K562 (cell line): ENCODE results near the gene DMAC2L.

Source experiments
- CBX8 ChIP-seq: fragments of 200-600 bp; sonication (generic); IDR thresholded peaks from 2 replicates; pipeline ENCODE4 v1.6.1; 2012; ENCODE audit warnings: borderline replicate concordance, mixed run types, low read depth, mild to moderate bottlenecking, moderate library complexity, mixed read lengths, low read length, control low read depth, inconsistent platforms; ENCODE audit not compliant: poor library complexity, severe bottlenecking; ENCODE audit errors: extremely low read depth
- HCFC1 ChIP-seq: IDR thresholded peaks from 2 replicates; pipeline ENCODE4 v1.6.1; 2012; ENCODE audit warnings: low read depth, low read length, improper control_type of control experiment
- JUN ChIP-seq, 2 experiments: sonication (generic) in 1 of 2; formaldehyde crosslinking in 1 of 2; IDR thresholded peaks; 2 replicates each; pipeline versions ENCODE4 v1.6.1 to v1.8.0; 2012 to 2022; ENCODE audit warnings: borderline replicate concordance in 2 of 2, mild to moderate bottlenecking in 2 of 2, improper control_type of control experiment in 1 of 2, low read depth in 1 of 2, low read length in 1 of 2, missing genetic modification reagents in 1 of 2
- MAFK ChIP-seq: IDR thresholded peaks from 2 replicates; pipeline ENCODE4 v1.6.1; 2011; ENCODE audit warnings: low read length, improper control_type of control experiment
- NCOA1 ChIP-seq: fragments of 450-650 bp; IDR thresholded peaks from 2 replicates; pipeline ENCODE4 v1.6.1; 2016; ENCODE audit warnings: low read depth
- NFE2L1 ChIP-seq: fragments of 450-650 bp; IDR thresholded peaks from 2 replicates; pipeline ENCODE4 v1.6.1; 2016; ENCODE audit warnings: missing genetic modification characterization, low read depth, mild to moderate bottlenecking, missing compliant biosample characterization, moderate library complexity, borderline replicate concordance
- NR4A1 ChIP-seq, 2 experiments: fragments of 250-450 bp in 1 of 2; fragments of 450-650 bp in 1 of 2; sonication (Bioruptor Pico) in 1 of 2; IDR thresholded peaks; 2 replicates each; pipeline versions ENCODE4 v1.4.0 to v1.6.1; 2016 to 2020; ENCODE audit warnings: mild to moderate bottlenecking in 2 of 2, missing compliant biosample characterization in 1 of 2, missing genetic modification characterization in 1 of 2, moderate library complexity in 1 of 2
- POLR2AphosphoS5 ChIP-seq: IDR thresholded peaks from 2 replicates; pipeline ENCODE4 v1.6.1; 2011; ENCODE audit warnings: mild to moderate bottlenecking, low read depth, low read length, moderate library complexity; ENCODE audit not compliant: control insufficient read depth, insufficient read depth
- STAT6 ChIP-seq: sonication (generic); formaldehyde crosslinking; IDR thresholded peaks from 2 replicates; pipeline ENCODE4 v1.8.1; 2023; ENCODE audit warnings: mild to moderate bottlenecking, missing genetic modification reagents
- TARDBP ChIP-seq: fragments of 450-650 bp; IDR thresholded peaks from 2 replicates; pipeline ENCODE4 v1.6.1; 2016
- YY1 ChIP-seq, 3 experiments: IDR thresholded peaks; 2 replicates each; pipeline ENCODE4 v1.6.1; 2011; ENCODE audit warnings: low read length in 2 of 3, mild to moderate bottlenecking in 2 of 3, moderate library complexity in 2 of 3, borderline replicate concordance in 1 of 3, control low read depth in 1 of 3, low read depth in 1 of 3; ENCODE audit not compliant: insufficient read depth in 3 of 3, insufficient replicate concordance in 2 of 3, control insufficient read depth in 1 of 3, insufficient read length in 1 of 3; ENCODE audit errors: extremely low read depth in 1 of 3
- ZNF143 ChIP-seq: sonication (generic); formaldehyde crosslinking; IDR thresholded peaks from 2 replicates; pipeline ENCODE4 v1.9.0; 2022; ENCODE audit warnings: mild to moderate bottlenecking, missing genetic modification reagents
- TF ChIP-seq, protein P1 (sequence below): sonication (generic); formaldehyde crosslinking; IDR thresholded peaks from 2 replicates; pipeline ENCODE4 v1.5.0; 2020; ENCODE audit warnings: missing genetic modification reagents

DNA sequence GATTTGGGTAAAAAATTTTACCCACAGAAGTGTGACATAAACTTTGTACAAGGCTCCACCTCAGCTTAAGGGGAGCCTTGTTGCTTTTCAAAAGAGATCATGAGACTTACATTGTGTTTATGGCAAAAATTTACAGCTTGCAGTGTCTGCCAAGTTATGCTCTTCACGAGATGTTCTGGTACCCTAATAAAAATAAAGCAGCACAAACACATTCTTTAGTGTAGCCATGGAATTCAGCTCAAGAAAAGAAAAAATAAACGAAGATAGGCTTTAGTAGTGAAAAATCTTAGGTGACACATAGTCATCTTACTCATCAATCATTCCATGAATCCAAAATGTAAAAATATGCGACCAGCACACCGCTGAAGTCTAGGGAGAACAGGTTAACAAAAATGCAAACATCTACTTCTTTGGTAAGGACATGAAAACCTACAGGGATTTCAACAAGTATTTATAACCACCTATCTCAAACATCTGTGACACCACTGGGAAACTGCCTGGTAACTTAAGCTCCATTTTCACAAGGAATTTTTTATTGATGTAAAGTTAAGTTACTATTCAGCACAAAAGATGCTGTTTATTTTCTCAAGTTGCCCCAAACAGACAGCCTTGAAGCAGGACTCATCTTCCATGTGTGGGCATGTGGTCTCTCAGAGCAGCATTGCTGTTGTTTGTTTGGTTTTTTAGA lies 32.9 kb downstream of the DMAC2L start:
- no peak for TF ChIP-seq JUN (IDR thresholded peaks at IDR 0.05; ENCODE audit: borderline replicate concordance, low read depth, low read length)
- no peak for TF ChIP-seq JUN (CRISPR knock-in tag; IDR thresholded peaks at IDR 0.05; ENCODE audit: borderline replicate concordance)
- no peak for TF ChIP-seq NCOA1
- TF ChIP-seq CBX8 = no peak
- no peak for TF ChIP-seq TARDBP
- TF ChIP-seq, protein P1, sequence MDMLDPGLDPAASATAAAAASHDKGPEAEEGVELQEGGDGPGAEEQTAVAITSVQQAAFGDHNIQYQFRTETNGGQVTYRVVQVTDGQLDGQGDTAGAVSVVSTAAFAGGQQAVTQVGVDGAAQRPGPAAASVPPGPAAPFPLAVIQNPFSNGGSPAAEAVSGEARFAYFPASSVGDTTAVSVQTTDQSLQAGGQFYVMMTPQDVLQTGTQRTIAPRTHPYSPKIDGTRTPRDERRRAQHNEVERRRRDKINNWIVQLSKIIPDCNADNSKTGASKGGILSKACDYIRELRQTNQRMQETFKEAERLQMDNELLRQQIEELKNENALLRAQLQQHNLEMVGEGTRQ (CRISPR knock-in tag) = no peak
- no peak for TF ChIP-seq STAT6 (CRISPR knock-in tag)
- TF ChIP-seq YY1 (IDR thresholded peaks at IDR 0.05; ENCODE audit: borderline replicate concordance in 1 of 3, control insufficient read depth in 1 of 3, extremely low read depth in 1 of 3, insufficient read depth in 3 of 3, insufficient read length in 1 of 3, insufficient replicate concordance in 2 of 3, low read depth in 1 of 3, low read length in 2 of 3) = no peak
- TF ChIP-seq POLR2AphosphoS5 = no peak
- TF ChIP-seq HCFC1 = no peak
- TF ChIP-seq MAFK = no peak
- no peak for TF ChIP-seq NFE2L1 (tag)
- TF ChIP-seq ZNF143 = no peak
- TF ChIP-seq NR4A1 (CRISPR knock-in tag; IDR thresholded peaks at IDR 0.05) = no peak
- TF ChIP-seq NR4A1 (tag; IDR thresholded peaks at IDR 0.05) = no peak
